GM23338 (cell line): Measurements from ENCODE around the gene MSH3.

Experiments used
- CREB1 ChIP-seq: fragments of 250-450 bp; sonication (Bioruptor Pico); IDR thresholded peaks from 2 replicates; pipeline ENCODE4 v1.5.0; 2020; ENCODE audit warnings: low read depth, mild to moderate bottlenecking, moderate library complexity
- CTCF ChIP-seq, 2 experiments: fragments of 200-600 bp in 1 of 2; sonication (generic) in 1 of 2; conservative IDR thresholded peaks; 2 replicates each; pipeline versions ENCODE4 v1.5.1 to v1.6.1; 2016 to 2017; ENCODE audit warnings: antibody characterized with exemption in 2 of 2, low read depth in 2 of 2, mild to moderate bottlenecking in 2 of 2, moderate library complexity in 1 of 2
- EZH2 ChIP-seq: fragments of 200-600 bp; sonication (generic); IDR thresholded peaks from one replicate; pipeline ENCODE4 v1.8.0; 2017; ENCODE audit warnings: antibody characterized with exemption, mild to moderate bottlenecking, low read depth; ENCODE audit not compliant: unreplicated experiment
- EZH2phosphoT487 ChIP-seq: fragments of 200-600 bp; sonication (generic); IDR thresholded peaks from one replicate; pipeline ENCODE4 v1.8.1; 2018; ENCODE audit warnings: antibody characterized with exemption; ENCODE audit not compliant: unreplicated experiment
- POLR2AphosphoS5 ChIP-seq: IDR thresholded peaks from 2 replicates; pipeline ENCODE4 v1.6.1; 2016; ENCODE audit warnings: antibody characterized with exemption, low read depth
- REST ChIP-seq: IDR thresholded peaks from one replicate; pipeline ENCODE4 v1.6.1; 2018; ENCODE audit warnings: antibody characterized with exemption; ENCODE audit not compliant: unreplicated experiment
- ZNF331 ChIP-seq: fragments of 250-450 bp; sonication (Bioruptor Pico); IDR thresholded peaks from 2 replicates; pipeline ENCODE4 v1.5.0; 2020; ENCODE audit warnings: low read depth, mild to moderate bottlenecking, moderate library complexity

GRCh38 chr5:80912479-80912878 lies 258.0 kb downstream of the MSH3 start:
- TF ChIP-seq CTCF (conservative IDR thresholded peaks at IDR 0.05; ENCODE audit: low read depth in 2 of 2) (no peak), EZH2 (no peak), CREB1 (CRISPR knock-in tag) (no peak), POLR2AphosphoS5 (no peak), EZH2phosphoT487 (no peak), REST (no peak), ZNF331 (CRISPR knock-in tag) (no peak)
